ENCODE data around the gene CD82.

The CD82 gene

GRCh38 chr11:44527476-44527875 is 38.0 kb upstream of the CD82 start:
- CTCF ChIA-PET: interaction anchor here (0.6 to 0.7 kb wide), 2 partner anchors 277 to 373 kb away, joined by 3 to 4 read pairs; no protein-coding TSS in a partner anchor
- H3K27ac ChIP-seq: no peak overlapping the region
- TF ChIP-seq, protein P1, sequence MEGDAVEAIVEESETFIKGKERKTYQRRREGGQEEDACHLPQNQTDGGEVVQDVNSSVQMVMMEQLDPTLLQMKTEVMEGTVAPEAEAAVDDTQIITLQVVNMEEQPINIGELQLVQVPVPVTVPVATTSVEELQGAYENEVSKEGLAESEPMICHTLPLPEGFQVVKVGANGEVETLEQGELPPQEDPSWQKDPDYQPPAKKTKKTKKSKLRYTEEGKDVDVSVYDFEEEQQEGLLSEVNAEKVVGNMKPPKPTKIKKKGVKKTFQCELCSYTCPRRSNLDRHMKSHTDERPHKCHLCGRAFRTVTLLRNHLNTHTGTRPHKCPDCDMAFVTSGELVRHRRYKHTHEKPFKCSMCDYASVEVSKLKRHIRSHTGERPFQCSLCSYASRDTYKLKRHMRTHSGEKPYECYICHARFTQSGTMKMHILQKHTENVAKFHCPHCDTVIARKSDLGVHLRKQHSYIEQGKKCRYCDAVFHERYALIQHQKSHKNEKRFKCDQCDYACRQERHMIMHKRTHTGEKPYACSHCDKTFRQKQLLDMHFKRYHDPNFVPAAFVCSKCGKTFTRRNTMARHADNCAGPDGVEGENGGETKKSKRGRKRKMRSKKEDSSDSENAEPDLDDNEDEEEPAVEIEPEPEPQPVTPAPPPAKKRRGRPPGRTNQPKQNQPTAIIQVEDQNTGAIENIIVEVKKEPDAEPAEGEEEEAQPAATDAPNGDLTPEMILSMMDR (conservative IDR thresholded peaks at IDR 0.05; ENCODE audit: low read depth): no peak
- POLR2A ChIA-PET (ENCODE audit: low non-redundant PET): no interaction called here
- no peak for DNase-seq (ENCODE audit: low spot score)

GRCh38 chr11:44528103-44528502 is 37.4 kb upstream of the CD82 start:
- POLR2A ChIA-PET (ENCODE audit: low non-redundant PET): no interaction called here
- CTCF ChIA-PET: interaction anchor here (0.6 kb wide), 1 partner anchor 372 kb away, joined by 4 read pairs; no protein-coding TSS in a partner anchor
- H3K27ac ChIP-seq: no peak overlapping the region
- TF ChIP-seq, protein P1 (conservative IDR thresholded peaks at IDR 0.05; ENCODE audit: low read depth): no peak
- DNase-seq (ENCODE audit: low spot score): no peak

- no peak for DNase-seq (ENCODE audit: low spot score)
- ChIA-PET POLR2A (ENCODE audit: low non-redundant PET) (no interaction called here), CTCF (no interaction called here)
- TF ChIP-seq, protein P1 (conservative IDR thresholded peaks at IDR 0.05; ENCODE audit: low read depth): no peak
- no peak overlapping the region for H3K27ac ChIP-seq
Observed at GRCh38 chr11:44528581-44528980, 36.9 kb upstream of the CD82 start.

GRCh38 chr11:44529895-44530412 is 35.5 kb upstream of the CD82 start:
- TF ChIP-seq, protein P1 (conservative IDR thresholded peaks at IDR 0.05; ENCODE audit: low read depth): no peak
- CTCF ChIA-PET: no interaction called here

GRCh38 chr11:44530413-44531115 is 34.9 kb upstream of the CD82 start:
- no peak overlapping the region for H3K27ac ChIP-seq
- ChIA-PET POLR2A (ENCODE audit: low non-redundant PET) (no interaction called here), CTCF (interaction anchor here (0.6 kb wide), 1 partner anchor 427 kb away, joined by 3 read pairs; no protein-coding TSS in a partner anchor)
- DNase-seq (ENCODE audit: low spot score): no peak
- TF ChIP-seq, protein P1 (conservative IDR thresholded peaks at IDR 0.05; ENCODE audit: low read depth): no peak

More at GRCh38 chr11:44529895-44530412, 35.5 kb upstream of the CD82 start:
- POLR2A ChIA-PET (ENCODE audit: low non-redundant PET): no interaction called here
- DNase-seq (ENCODE audit: low spot score): no peak
- H3K27ac ChIP-seq: no peak overlapping the region

GRCh38 chr11:44531116-44531504 is 34.4 kb upstream of the CD82 start:
- ChIA-PET POLR2A (ENCODE audit: low non-redundant PET) (no interaction called here), CTCF (interaction anchor here (1.4 kb wide), 1 partner anchor 8 kb away, joined by 4 read pairs; no protein-coding TSS in a partner anchor)
- no peak overlapping the region for H3K27ac ChIP-seq
- no peak for DNase-seq (ENCODE audit: low spot score)
- TF ChIP-seq, protein P1 (conservative IDR thresholded peaks at IDR 0.05; ENCODE audit: low read depth): no peak
